GM12878 (cell line): ENCODE measurements around the gene OR2T35. TPM values are rescaled to one million over a fixed set of nuclear protein-coding genes. Genes with fewer than 3 reads are reported as not detected.
"Not testable (repeated sequence)": the region's sequence is repeated elsewhere in the genome, so short reads cannot be mapped to it uniquely, and the experiment has no call there.

Experiments
- ATAC-seq: fragments of 200-7000 bp; cut with Tn5 transposase; 3 replicates; pipeline ENCODE4 v1.9.1; 2020; ENCODE audit warnings: mild to moderate bottlenecking, moderate library complexity
- BruUV-seq: library from RNA; stranded (reverse); fragments of 400-500 nt; replicated peaks from 2 replicates; lab custom pipeline; 2021; lab: Mats Ljungman, UMichigan
- CTCF ChIA-PET: fragments of 300-600 bp; sonication (Branson Sonifier 250); formaldehyde crosslinking; extraction: SDS; loops from one replicate; lab custom pipeline; 2021; ENCODE audit warnings: inconsistent platforms; lab: Yijun Ruan, JAX
- POLR2A ChIA-PET: fragments of 350-600 bp; formaldehyde crosslinking; extraction: SDS; loops from one replicate; lab custom pipeline; 2021; ENCODE audit warnings: inconsistent platforms; lab: Charles Lee
- RAD21 ChIA-PET: fragments of 300-600 bp; sonication (Branson Sonifier 250); formaldehyde crosslinking; loops from one replicate; lab custom pipeline; 2023; ENCODE audit warnings: antibody characterized with exemption; ENCODE audit not compliant: unreplicated experiment; lab: Charles Lee
- SMC1A ChIA-PET: fragments of 300-600 bp; sonication (Branson Sonifier 250); formaldehyde crosslinking; loops from one replicate; lab custom pipeline; 2023; ENCODE audit not compliant: unreplicated experiment, uncharacterized antibody; lab: Charles Lee
- DNase-seq: peaks from one replicate; pipeline ENCODE4 v3.0.0-alpha.2; 2011; ENCODE audit warnings: low read depth, low spot score
- FAIRE-seq: peaks from 3 replicates; lab custom pipeline; 2011; peaks lifted over from hg19 to GRCh38; lab: Jason Lieb, UNC
- H2AFZ ChIP-seq: 2 replicates; pipeline ENCODE4 v1.6.0; 2011; ENCODE audit warnings: low read depth, low read length, control low read depth; ENCODE audit not compliant: control insufficient read depth
- H3K27ac ChIP-seq: 2 replicates; pipeline ENCODE4 v1.5.1; 2011; ENCODE audit warnings: control low read depth; ENCODE audit not compliant: control insufficient read depth, insufficient read depth
- H3K27me3 ChIP-seq, 2 experiments: replicated peaks in 1 of 2; 2 replicates each; pipeline versions ENCODE4 v1.6.0 to v1.6.1; 2011; ENCODE audit warnings: low read length in 1 of 2; ENCODE audit not compliant: control insufficient read depth in 2 of 2, insufficient read depth in 2 of 2
- H3K36me3 ChIP-seq, 2 experiments: 2 replicates each; pipeline ENCODE4 v1.5.1; 2011; ENCODE audit warnings: low read length in 1 of 2; ENCODE audit not compliant: control insufficient read depth in 2 of 2, insufficient read depth in 2 of 2
- H3K4me1 ChIP-seq: 2 replicates; pipeline ENCODE4 v1.6.1; 2011; ENCODE audit warnings: mild to moderate bottlenecking, low read length, moderate library complexity, mixed read lengths; ENCODE audit not compliant: control insufficient read depth, insufficient read depth
- H3K4me2 ChIP-seq: 2 replicates; pipeline ENCODE4 v1.6.0; 2011; ENCODE audit warnings: control low read depth; ENCODE audit not compliant: control insufficient read depth, insufficient read depth
- H3K4me3 ChIP-seq: fragments of 200-600 bp; sonication (generic); 2 replicates; pipeline ENCODE4 v1.5.1; 2016
- H3K79me2 ChIP-seq: 2 replicates; pipeline ENCODE4 v1.6.0; 2011; ENCODE audit warnings: low read length; ENCODE audit not compliant: control insufficient read depth, insufficient read depth
- H3K9ac ChIP-seq: 2 replicates; pipeline ENCODE4 v1.8.0; 2011; ENCODE audit warnings: low read length, control low read depth, mixed read lengths; ENCODE audit not compliant: control insufficient read depth, insufficient read depth
- H3K9me3 ChIP-seq: replicated peaks from 3 replicates; pipeline ENCODE4 v1.5.1; 2011; ENCODE audit warnings: mild to moderate bottlenecking, low read length; ENCODE audit not compliant: control insufficient read depth, insufficient read depth
- H4K20me1 ChIP-seq: 2 replicates; pipeline ENCODE4 v1.6.0; 2011; ENCODE audit not compliant: control insufficient read depth, insufficient read depth
- POLR2AphosphoS5 ChIP-seq: IDR thresholded peaks from 2 replicates; pipeline ENCODE4 v1.6.1; 2011; ENCODE audit warnings: mild to moderate bottlenecking, low read length, inconsistent platforms
- SMAD5 ChIP-seq: IDR thresholded peaks from 2 replicates; pipeline ENCODE4 v1.6.1; 2016; ENCODE audit warnings: antibody characterized with exemption, low read depth
- WGBS: methylation state at CpG from one replicate; pipeline ENCODE4 v1.1.6; 2016; ENCODE audit warnings: low lambda C conversion rate; ENCODE audit not compliant: insufficient replicate concordance, insufficient coverage; ENCODE audit errors: missing lambda C conversion rate; 5-methylcytosine and 5-hydroxymethylcytosine counted together
- in situ Hi-C: fragments of 300-500 bp; cut with MboI; formaldehyde crosslinking; loops from 9 replicates; pipeline ENCODE4 v1.14.3; 2018; ENCODE audit warnings: mixed read lengths
- intact Hi-C: fragments of 100-400 bp; cut with micrococcal nuclease; formaldehyde crosslinking; loops from one replicate; pipeline ENCODE4 v1.14.2; 2022; ENCODE audit not compliant: unreplicated experiment
- polyA plus RNA-seq, 11 experiments: library from polyadenylated mRNA; depleted of rRNA in 4 of 11; unstranded in 6 of 11; stranded (reverse) in 5 of 11; fragments of >200 nt; fragmentation: Nextera tagmentation in 4 of 11; fragmentation: Illumina TruSeq in 1 of 11; extraction: Ambion mirVana in 4 of 11; extraction: Trizol in 1 of 11; gene quantifications; 1 replicate in 1 of 11; 2 replicates in 10 of 11; pipeline versions ENCODE4 v1.2.1 to v1.2.3, GENCODE V29; 2011 to 2016; ENCODE audit warnings: inconsistent platforms in 2 of 11, missing spikeins in 2 of 11, low read depth in 1 of 11
- total RNA-seq, 4 experiments: library from RNA; depleted of rRNA in 3 of 4; stranded (reverse); fragments of >200 nt in 3 of 4; fragmentation: Illumina TruSeq in 1 of 4; extraction: Trizol in 1 of 4; gene quantifications; 2 replicates each; pipeline versions ENCODE4 v1.2.1 to v1.2.3, GENCODE V29; 2013 to 2021

OR2T35 gene
- total and polyA plus RNA-seq, 10 of the 15 experiments (the other 5 are each of a cell fraction or from before 2014, with no cell fraction given) = 0.03 to 0.89 (median 0.38) TPM; not detected in 2

- BruUV-seq, SMC1A ChIA-PET, RAD21 ChIA-PET, H3K27me3 ChIP-seq, H3K27ac ChIP-seq, H2AFZ ChIP-seq, H3K4me3 ChIP-seq, CTCF ChIA-PET, H3K79me2 ChIP-seq, intact Hi-C loops, FAIRE-seq, H3K36me3 ChIP-seq, DNase-seq, H3K4me1 ChIP-seq, in situ Hi-C loops, POLR2A ChIA-PET, H3K9ac ChIP-seq, H3K4me2 ChIP-seq, H4K20me1 ChIP-seq, H3K9me3 ChIP-seq: not testable (repeated sequence)
- no CpG with 5 or more reads among the region's 4 CpGs for WGBS
- ATAC-seq = peak; percentile 59
Measured at GRCh38 chr1:248642971-248643651, 2.0 kb downstream of the OR2T35 start.

DNA sequence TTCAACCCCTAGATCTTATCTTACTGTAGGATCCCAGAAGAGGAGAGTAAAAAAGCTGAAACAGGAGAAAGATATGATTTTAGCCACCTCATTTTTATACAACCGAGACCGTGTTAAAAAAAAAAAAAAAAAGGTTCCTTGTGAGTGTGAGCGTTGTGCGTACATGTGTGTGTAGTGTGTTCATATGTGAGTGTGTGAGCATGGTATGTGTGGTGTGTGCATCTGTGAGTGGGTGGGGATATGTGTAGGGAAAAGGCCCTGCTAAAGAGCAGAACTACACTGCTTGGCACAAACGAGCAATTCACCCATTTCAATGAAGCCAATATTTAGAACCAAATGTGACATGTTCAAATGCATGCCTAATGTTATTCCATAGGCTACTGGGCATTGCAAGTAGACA is 3.5 kb downstream of the OR2T35 start:
- H3K79me2 ChIP-seq, H3K27me3 ChIP-seq, RAD21 ChIA-PET, H3K36me3 ChIP-seq, intact Hi-C loops, H4K20me1 ChIP-seq, H3K4me1 ChIP-seq, H3K9me3 ChIP-seq, in situ Hi-C loops, DNase-seq, CTCF ChIA-PET, H3K4me2 ChIP-seq, H3K4me3 ChIP-seq, H2AFZ ChIP-seq, POLR2A ChIA-PET: not testable (repeated sequence)
- Histone ChIP-seq H3K9ac (peak overlapping the region; percentile 56; the same call in 1 of the 2 replicates), H3K27ac (peak overlapping the region; percentile 81)
- peak; percentile 54; the same call in 1 of the 2 replicates for TF ChIP-seq POLR2AphosphoS5
- TF ChIP-seq SMAD5 = 0 out of 2 replicates have a peak, but pooled peaks have one; percentile 36
- FAIRE-seq = peak; percentile 18
- TSS peak; percentile 91 for BruUV-seq
- WGBS = 8% methylated on average over 2 of the region's 5 CpGs
- SMC1A ChIA-PET = interaction anchor here (0.6 kb wide), 1 partner anchor 221 kb away, joined by 3 read pairs; no protein-coding TSS in a partner anchor
- ATAC-seq = peak; percentile 58

DNA sequence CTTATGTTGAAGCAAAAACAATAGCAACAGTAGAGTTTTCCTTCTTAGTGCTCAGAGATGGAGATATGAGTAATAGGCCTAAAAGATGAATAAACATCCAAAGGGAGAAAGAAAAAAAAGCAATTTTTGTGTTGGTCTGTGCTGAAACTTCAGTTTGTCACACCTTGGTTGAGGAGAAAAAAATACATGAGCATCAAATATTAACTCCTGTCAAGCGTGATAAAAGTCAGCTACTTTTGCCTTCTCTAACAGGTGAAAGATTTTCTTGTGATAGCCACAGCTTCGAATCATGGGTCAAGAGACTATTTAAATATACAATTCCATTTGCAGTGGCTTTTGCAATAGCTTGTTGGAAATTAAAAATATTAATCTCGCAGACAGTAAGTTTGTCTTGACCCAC is 4.2 kb downstream of the OR2T35 start:
- H3K9me3 ChIP-seq, H3K9ac ChIP-seq, H3K4me2 ChIP-seq, RAD21 ChIA-PET, H3K4me1 ChIP-seq, H4K20me1 ChIP-seq, H3K27ac ChIP-seq, H3K79me2 ChIP-seq, H3K36me3 ChIP-seq, BruUV-seq, H3K4me3 ChIP-seq, H2AFZ ChIP-seq, intact Hi-C loops, H3K27me3 ChIP-seq, in situ Hi-C loops, CTCF ChIA-PET, DNase-seq, POLR2A ChIA-PET: not testable (repeated sequence)
- WGBS = no CpG with 5 or more reads among the region's 3 CpGs
- SMC1A ChIA-PET = interaction anchor here (0.6 kb wide), 1 partner anchor 220 kb away, joined by 3 read pairs; no protein-coding TSS in a partner anchor
- FAIRE-seq = peak; percentile 7
- peak; percentile 49 for ATAC-seq

GRCh38 chr1:248639652-248640051 is 5.4 kb downstream of the OR2T35 start:
- DNase-seq, POLR2A ChIA-PET, RAD21 ChIA-PET, in situ Hi-C loops, H3K4me3 ChIP-seq, H3K36me3 ChIP-seq, H3K4me2 ChIP-seq, H3K9me3 ChIP-seq, H3K9ac ChIP-seq, H4K20me1 ChIP-seq, CTCF ChIA-PET, H3K27me3 ChIP-seq, intact Hi-C loops, SMC1A ChIA-PET, BruUV-seq, H2AFZ ChIP-seq, H3K4me1 ChIP-seq, H3K27ac ChIP-seq, H3K79me2 ChIP-seq: not testable (repeated sequence)
- FAIRE-seq (peak; percentile 86), ATAC-seq (peak; percentile 53)
- no CpG with 5 or more reads among the region's 5 CpGs for WGBS
